GM19023 (cell line): ENCODE data around the gene NTN1.
"Not testable (repeated sequence)": the region's sequence is repeated elsewhere in the genome, so short reads cannot be mapped to it uniquely, and the experiment has no call there.

Experiments
- ATAC-seq: cut with Tn5 transposase; IDR thresholded peaks from one replicate; pipeline ENCODE4 v1.9.1; 2021; ENCODE audit warnings: mild to moderate bottlenecking, moderate library complexity; ENCODE audit not compliant: unreplicated experiment

Gene NTN1

DNA sequence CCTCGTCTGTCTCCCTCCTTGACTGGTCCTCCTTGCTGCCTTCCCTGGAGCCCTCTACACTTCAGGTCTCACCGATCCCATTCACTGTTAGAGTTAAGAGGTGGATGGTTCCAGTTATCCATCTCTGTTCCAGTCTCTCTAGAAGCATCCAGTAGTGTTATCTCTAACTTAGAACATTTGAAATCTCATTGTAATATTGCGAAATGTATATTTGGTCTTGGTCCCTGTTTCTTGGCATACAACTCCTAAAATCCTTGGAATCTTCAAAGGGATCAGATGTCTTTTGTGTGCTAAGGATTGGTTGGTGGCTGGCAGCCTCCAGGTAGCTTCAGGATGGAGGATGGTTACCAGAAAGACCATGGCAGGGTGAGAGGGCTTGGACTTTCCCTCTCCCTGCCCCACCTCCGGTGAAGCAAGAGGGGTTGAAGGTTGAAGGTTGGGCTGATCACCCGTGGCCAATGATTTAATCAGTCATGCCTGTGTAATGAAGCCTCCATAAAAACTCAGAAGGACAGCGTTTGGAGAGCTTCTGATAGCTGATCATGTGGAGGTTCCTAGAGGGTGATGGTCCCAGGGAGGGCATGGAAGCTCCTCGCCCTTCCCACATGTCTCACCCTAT lies 59.1 kb downstream of the NTN1 start:
- no peak for ATAC-seq

DNA sequence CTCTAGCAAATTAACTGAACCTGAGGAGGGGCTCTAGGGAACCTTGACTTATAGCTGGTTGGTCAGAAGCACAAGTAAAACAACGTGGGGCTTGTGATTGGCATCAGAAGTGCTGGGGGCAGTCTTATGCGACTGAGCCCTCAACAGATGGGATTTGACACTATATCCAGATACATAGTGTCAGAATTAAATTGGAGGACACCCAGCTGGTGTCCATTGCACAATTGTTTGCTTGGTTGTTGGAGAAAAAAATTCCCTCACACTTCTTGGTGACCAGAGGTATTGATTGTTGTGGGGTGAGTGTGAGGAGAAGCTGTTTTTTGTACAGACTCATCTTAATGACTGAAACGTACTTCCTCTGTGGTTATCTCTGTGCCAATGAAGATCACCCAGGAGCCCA lies 59.7 kb downstream of the NTN1 start:
- no peak for ATAC-seq

DNA sequence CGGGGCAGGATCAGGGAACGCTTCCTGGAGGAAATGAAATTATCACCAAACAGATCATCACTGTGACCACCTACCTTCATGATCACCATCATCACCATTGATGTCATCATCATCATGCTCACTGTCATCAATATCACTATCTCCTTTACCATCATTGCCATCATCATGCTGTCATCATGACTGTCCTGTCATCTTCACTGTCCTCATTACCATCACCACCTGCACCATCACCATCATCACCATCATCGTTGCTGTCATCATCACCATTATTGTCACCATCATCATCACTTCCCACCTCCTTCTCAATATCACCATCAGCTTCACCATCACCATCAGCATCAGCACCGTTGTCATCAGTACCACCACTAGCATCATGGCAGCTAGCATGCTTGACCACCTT lies 65.3 kb downstream of the NTN1 start:
- no peak for ATAC-seq

DNA sequence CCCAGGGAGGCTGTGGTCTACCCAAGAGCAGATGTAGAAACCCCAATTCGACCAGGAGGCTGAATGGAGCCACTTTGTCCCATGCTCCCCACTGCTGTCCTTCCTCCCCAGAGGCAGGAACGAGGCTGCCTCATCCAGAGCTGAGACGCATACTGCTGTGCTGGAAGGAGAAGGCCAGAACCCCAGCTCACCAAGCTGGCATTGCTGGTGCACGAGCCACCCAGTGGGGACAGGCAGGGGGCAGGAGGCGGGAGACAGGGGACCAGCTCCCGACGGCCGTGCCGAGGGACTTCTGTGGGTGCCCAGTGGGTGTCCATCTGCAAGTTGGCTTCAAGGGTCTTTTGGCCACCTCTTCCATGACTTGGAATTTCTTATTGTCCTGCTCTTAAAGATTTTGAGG lies 66.6 kb downstream of the NTN1 start:
- ATAC-seq = no peak

DNA sequence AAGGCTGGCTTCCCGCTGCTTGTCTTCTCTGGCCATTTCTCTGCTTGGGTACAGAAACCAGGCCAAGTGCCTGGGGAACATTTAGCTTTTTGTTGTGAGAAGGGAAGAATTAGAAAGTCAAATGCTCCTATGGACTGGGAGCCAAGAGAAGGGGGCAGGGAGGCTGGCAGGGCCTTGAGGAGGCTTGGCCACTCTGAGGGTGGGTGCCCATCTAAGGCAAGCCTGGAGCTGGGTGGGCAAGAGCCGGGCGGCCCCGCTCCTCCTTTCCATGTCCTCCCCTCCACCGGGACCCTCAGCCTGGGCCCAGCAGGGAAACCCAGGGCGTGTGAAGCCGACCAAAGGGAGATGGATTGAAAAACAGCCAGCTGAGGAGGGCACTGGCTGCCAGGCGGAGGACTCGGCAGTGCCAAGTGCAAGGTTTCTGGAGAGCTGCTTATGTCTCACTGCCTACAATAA lies 69.4 kb downstream of the NTN1 start:
- ATAC-seq = no peak

DNA sequence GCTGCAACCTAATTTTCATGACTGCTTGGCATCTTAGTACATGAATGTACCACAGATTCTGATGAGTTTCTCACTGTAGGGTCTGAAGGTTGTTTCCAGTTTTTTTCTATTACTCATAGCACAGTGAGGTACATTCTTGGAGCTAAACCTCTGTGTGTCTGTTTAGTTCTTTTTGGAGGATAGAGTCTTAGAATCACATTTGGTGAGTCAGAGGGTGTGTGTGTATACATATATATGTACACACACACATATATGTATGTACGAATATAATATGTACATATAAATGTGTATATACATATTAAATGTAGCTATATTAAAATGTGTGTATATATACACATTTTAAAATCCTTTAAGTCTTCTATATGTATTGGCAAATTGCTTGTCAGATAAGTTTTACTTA lies 72.9 kb downstream of the NTN1 start:
- ATAC-seq = no peak

DNA sequence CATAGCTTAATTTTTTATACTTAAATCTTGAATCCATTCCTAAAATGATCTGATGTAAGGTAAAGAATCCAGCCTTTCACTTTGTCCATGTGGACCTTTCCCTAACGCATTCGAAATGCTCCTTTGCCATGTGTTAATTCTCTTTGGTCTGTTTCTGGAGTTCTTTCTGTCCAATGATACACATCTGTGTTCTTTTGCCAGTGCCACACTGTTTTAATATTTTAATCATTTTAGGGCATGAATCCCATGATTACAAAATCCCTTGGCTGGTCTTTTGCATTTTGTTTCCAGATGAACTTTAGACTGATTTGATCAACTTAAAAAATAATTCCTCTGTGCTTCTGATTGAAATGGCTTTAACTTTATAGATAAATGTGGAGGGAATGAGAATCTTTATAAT lies 74.1 kb downstream of the NTN1 start:
- no peak for ATAC-seq

DNA sequence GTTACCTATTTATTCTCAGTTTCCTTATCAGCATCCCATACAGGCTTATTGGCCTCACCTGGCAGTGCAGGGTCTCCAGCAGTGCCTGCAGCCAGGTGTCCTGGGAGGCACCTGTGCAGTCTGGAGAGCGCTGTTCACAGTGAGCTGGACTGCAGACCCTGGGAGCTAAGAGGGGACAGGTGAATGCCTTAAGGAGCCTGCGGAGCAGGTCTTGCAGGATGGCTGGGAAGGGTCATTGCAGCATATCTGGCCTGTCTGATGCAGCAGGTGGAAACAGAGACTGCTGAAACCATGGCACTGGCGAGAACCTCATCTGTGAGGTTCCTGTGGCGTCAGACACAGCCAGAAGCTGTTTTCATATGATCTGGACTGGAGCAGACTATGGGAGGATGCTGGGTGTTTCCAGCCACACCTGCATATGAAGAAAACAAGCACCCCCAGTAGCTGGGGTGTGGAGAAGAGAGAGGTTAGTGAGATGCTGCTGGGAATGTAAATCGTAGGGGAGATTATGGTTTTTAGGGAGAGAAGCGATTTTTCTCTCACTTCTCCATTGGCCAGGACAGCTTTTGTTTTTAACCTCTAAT lies 77.0 kb downstream of the NTN1 start:
- ATAC-seq = no peak

DNA sequence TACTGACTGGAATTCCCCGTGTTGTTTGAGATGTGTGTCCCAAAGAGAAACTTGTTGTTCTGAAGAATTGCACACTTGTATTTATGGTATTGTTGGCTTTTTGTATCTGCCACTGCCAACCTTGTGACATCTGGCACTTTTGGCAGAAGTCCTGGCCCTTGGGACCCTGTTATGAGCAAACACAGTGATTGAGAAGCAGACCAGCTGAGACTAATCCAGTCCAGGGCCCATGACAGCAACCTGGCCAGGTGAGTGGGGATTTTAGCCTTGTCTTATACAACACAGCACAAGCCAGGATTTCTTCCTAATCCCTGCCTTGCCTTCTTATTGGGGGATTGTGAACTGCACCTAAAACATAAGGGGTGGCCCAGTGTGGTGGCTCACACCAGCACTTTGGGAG lies 80.0 kb downstream of the NTN1 start:
- ATAC-seq = no peak

DNA sequence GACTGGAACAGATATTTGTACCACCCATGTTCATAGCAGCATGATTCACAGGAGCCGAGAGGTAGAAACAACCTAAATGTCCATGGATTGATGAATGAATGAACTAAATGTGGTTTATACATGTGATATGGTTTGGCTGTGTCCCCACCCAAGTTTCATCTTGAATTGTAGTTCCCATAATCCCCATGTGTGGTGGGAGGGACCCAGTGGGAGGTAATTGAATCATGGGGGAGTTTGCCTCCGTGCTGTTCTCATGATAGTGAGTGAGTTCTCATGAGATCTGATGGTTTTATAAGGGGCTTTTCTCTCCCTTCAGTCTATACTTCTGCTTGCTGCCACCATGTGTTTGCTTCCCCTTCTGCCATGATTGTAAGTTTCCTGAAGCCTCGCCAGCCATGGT lies 81.9 kb downstream of the NTN1 start:
- ATAC-seq = not testable (repeated sequence)

DNA sequence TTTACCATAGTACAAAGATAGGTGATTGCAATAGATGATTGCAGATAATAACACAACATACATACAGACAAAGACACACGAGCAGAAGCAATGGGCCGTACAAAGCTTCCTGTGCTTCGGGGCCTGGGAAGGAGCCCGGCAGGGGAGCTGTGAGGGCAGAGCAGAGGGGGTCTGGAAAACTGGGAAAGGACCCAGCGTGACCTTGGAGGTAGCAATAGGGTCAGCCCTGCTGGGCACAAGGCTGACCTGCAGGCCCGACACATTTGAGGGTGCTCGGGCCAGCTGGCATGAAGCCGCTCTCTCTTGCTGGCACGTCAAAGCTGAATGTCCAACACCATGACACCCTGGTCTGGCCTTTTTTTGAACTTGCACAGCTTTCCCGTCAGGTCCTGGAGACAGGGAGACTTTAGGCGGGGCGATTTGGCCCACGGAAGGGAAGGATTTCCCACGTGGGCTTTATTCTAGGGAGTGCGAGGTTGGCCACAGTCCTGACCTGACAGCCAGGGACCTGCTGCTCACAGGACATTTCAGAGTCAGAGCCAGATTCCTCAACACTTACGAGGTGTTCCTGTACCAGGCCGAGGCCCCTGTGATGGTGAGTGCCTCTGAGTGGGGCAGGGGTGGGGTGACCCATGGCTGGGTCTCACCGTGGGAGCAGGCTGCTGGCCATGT lies 83.2 kb downstream of the NTN1 start:
- no peak for ATAC-seq

DNA sequence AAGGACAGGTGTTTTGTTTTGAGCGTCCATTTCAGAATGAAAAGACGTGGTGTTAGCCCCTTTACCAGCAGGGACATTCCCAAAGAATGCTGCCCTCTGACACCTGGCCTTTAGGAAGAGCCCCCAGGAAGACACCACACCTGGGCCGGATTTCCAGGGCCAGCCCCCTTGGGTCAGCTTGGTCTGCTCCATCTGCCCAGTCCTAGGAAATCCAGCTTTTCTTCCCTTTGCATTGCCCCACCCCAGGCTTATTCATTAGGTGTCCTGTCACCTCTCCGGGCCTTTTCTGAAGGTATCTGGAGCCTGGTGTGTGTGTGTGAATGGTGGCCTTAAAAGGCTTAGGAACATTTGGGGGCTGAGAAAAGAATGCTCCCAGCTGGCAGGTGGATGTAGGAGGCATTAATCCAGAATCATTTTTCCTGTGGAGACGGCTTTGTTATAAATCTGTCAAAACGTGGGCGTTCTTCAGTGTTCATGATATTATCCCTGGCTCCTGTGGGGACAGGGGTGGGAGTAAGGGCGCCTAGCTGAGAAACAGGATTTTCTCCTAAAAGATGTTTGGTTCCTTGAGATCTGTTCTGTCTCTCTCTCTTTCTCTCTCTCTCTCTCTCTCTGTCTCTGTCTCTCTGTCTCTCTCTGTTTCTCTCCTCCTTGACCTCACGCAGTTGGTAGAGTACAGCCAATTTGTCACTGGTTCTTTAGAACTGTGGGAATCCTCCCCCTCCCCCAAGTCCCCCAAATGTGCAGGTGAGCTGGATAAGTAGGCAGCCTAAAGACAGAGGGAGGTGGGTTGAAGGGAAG lies 84.0 kb downstream of the NTN1 start:
- no peak for ATAC-seq

DNA sequence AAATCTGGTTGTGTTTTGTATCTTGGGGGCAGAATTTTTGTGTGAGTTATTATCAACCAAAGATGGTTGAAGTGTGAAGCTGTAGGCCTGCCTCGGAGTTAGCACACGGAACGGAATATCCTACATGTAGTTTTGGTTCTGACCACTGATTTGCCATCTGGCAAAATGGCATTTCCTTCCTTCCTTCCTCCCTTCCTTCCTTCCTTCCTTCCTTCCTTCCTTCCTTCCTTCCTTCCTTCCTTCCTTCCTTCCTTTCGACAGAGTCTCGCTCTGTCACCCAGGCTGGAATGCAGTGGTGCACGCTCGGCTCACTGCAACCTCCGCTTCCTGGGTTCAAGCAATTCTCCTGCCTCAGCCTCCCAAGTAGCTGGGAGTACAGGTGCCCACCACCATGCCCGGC lies 85.0 kb downstream of the NTN1 start:
- ATAC-seq = not testable (repeated sequence)

DNA sequence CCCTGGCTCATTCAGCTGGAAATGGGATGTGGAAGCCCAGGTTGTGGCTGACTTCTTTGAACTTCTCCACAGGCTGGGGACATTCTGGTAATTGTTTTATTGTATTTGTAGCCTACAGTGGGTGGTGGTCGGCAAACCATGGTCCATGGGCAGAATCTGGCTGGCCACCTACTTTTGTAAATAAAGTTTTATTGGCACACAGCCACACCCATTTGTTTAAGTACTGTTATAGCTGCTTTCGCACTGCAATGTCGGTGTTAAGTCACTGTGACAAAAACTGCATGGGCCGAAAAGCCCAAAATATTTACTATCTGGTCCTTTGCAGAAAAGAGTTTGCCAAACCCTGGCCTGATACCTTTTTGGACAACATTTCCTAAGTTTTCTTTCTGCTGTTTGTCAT lies 86.2 kb downstream of the NTN1 start:
- ATAC-seq = no peak

DNA sequence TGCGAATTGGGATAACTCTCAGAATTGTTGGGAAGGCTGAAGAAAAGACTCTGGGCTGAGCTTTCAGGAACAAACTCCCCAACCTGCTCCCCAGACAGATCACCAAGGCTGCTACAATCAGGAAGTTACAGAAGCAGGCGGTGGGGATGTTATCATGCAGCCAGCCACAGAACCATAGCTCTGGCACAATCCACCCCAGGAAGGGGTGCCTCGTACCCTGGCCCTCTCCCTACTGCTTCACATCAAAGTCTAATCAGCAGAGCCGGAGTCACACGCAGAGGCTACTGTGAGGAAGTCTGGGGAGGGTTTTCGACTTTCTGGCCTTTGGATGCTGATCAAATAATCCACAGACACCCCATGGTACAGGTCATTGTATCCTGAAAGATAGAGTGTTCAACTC lies 86.8 kb downstream of the NTN1 start:
- ATAC-seq = no peak

DNA sequence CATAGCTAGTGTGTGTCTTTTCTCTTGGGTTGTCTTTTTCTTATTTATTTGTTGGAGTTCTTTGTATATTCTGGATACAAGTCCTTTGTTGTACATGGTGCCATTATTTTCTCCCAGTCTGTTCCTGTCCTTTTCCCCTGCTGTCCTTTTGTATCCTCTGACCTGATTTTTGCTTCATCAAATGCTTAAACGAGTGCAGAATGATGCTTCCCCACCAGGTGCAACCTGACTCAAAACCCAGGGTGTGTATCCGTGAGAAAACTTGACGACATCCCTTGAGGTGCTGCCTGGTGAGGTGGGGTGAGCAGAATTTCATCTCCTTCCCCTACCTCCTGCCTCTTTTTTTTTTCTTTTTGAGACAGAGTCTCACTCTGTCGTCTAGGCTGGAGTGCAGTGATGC lies 88.6 kb downstream of the NTN1 start:
- ATAC-seq = no peak

DNA sequence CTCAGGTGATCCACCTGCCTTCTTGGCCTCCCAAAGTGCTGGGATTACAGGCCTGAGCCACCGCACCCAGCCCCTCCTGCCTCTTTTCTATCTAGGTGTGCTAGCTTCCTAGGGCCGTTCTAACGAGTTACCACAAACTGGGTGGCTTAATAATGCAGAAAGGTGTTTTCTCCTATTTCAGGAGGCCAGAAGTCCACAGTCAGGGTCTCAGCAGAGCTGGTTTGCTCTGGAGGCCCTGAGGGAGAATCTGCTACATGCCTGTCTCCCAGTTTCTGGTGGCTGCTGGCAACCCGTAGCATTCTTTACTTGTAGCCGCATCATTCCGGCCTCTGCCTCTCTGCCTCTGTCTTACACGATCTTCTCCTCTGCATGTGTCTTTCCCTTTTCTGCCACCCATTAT lies 89.2 kb downstream of the NTN1 start:
- no peak for ATAC-seq

DNA sequence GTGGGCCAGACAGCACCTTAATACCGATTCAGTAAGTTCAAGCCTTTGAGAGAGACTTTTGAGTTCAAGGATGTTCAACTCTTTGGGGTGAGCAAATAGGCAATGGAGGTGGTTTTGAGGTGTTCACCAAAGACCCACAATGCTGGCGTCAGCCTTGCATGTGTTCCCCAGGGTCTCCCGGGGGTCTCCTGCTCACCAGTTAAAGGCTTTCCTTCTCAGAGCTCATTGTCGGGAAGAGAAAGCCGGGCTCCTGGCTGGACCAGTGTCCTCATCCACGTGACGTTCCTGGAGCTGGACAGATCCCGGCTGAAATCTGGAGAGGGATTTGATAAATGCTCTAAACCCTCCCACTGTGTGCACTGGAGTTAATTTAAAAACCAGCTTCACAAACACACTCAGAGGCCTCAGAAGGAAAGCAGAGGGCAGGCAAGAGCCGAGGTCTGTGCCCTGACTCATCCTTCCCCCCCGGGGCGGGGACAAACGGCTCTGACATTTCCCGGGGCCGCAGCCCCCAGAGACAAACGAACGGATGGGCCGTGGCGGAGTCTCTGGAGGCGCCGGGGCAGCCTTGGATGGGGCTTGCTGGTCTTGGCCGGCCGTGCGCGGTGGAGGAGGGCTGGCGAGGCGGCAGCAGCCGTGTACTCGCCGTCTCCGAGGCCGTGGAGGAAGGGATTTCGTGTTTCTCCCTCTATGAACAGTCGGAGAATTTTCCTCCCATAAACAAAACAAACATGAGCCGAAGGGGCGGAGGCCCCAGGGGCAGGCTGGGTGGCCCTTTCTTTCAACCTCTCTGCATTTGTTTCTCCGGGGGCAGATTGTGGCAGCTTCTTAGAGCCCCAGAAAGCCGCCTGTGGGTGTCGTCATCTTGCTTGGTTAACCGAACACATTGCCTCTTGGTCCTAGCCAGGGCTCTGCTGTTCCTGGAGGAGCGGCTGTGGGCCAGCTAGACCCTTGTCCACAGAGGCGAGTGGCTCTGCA lies 94.2 kb downstream of the NTN1 start:
- ATAC-seq = no peak

DNA sequence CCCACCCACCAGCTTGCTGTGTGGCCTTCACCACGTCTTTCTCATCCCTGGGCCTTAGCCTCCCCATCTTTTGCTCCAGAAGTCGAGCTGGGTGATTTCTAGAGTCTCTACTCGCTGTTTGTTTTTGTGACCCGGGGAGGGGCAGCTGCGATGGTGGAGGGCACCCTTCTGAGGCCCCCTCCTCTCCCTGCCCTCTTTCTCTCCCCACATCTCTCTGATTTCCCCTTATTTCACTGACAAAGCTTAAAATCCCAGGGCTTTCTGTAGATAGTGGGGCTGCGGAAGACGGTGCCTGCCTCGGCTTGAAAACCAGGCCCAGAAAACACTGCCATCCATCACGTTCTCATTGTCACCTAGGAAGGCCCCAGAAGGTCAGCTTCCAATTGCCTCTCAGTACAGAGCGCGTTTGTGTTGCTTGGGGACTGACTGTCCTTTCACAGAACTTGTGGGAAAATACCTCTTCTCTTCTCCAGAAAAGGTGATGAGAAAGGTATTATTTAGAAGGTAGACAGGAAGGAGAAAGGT lies 95.1 kb downstream of the NTN1 start:
- ATAC-seq = no peak

DNA sequence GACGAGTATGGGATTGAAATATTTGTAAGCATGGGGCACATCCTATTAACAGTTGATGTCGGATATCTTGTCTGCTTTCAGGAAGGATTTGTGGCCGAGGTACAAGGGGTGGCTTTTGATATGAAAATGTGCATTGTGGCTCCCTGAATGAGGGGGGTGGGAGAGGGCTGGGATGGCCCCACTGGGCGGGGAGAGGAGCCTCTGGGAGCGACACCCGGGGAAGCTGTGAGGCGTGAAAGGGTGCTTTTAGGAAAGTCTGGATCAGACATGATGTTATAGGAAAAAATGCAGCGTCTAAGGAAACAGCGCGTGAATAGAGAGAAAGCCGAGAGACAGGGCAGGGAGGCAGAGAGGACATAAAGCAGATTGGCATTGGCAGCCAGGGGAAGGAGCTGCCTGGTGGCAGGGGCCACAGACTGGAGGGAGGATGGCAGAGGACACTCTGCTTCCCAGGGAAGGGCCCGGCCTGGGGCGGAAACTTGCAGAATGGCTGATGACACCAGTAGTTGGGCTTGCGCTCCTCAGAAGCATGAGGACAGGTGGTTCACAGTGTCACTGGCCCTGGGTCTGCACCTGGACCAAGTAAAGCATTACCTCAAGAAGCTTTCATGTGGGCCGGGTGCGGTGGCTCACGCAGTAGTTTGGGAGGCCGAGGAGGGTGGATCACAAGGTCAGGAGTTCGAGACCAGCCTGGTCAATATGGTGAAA lies 95.7 kb downstream of the NTN1 start:
- no peak for ATAC-seq
